HCT116 (cell line): ENCODE data around the gene RGS7. TPM values are rescaled to one million over a fixed set of nuclear protein-coding genes. Genes with fewer than 3 reads are reported as not detected.

Experiments used
- ATAC-seq: fragments of 200-7000 bp; cut with Tn5 transposase; 2 replicates; pipeline ENCODE4 v1.9.1; 2020; ENCODE audit warnings: mild to moderate bottlenecking, moderate library complexity
- BruUV-seq: library from RNA; stranded (reverse); fragments of 400-500 nt; replicated peaks from 2 replicates; lab custom pipeline; 2021; lab: Mats Ljungman, UMichigan
- CTCF ChIA-PET: fragments of 300-600 bp; sonication (Branson Sonifier 250); formaldehyde crosslinking; loops from one replicate; lab custom pipeline; 2021; ENCODE audit warnings: antibody characterized with exemption; lab: Charles Lee
- POLR2A ChIA-PET: fragments of 300-600, 350-600 bp; sonication (Branson Sonifier 250); formaldehyde crosslinking; loops from one replicate; lab custom pipeline; 2021; ENCODE audit warnings: antibody characterized with exemption; lab: Charles Lee
- RAD21 ChIA-PET, 2 experiments: fragments of 300-600 bp; sonication (Branson Sonifier 250); formaldehyde crosslinking; loops; one replicate each; lab custom pipeline; 2023; ENCODE audit warnings: low total read pairs in 2 of 2; ENCODE audit not compliant: uncharacterized antibody in 2 of 2, unreplicated experiment in 2 of 2, low non-redundant PET in 1 of 2; lab: Charles Lee
- DNase-seq: peaks from one replicate; pipeline ENCODE4 v3.0.0-alpha.2; 2010; ENCODE audit warnings: low read depth, low spot score
- H2AFZ ChIP-seq: fragments of 200-600 bp; shearing (Covaris generic), sonication (generic); 2 replicates; pipeline ENCODE4 v1.6.1; 2017; ENCODE audit warnings: low read depth, mixed run types, mixed read lengths, antibody characterized with exemption, low read length; ENCODE audit not compliant: poor library complexity, severe bottlenecking
- H3K27ac ChIP-seq: 2 replicates; pipeline ENCODE4 v1.5.1; 2012; ENCODE audit warnings: low read depth, low read length
- H3K27me3 ChIP-seq: fragments of 200-600 bp; sonication (generic); 2 replicates; pipeline ENCODE4 v1.6.1; 2016; ENCODE audit warnings: mixed run types, low read length, mixed read lengths; ENCODE audit not compliant: insufficient read depth
- H3K36me3 ChIP-seq, 2 experiments: fragments of 200-500 bp in 1 of 2; fragments of 200-600 bp in 1 of 2; sonication (Bioruptor generic) in 1 of 2; sonication (generic) in 1 of 2; 2 replicates each; pipeline versions ENCODE4 v1.5.1 to v1.6.1; 2014 to 2016; ENCODE audit warnings: low read length in 2 of 2, inconsistent platforms in 1 of 2, mixed read lengths in 1 of 2, mixed run types in 1 of 2; ENCODE audit not compliant: insufficient read depth in 2 of 2, control insufficient read depth in 1 of 2
- H3K4me1 ChIP-seq, 2 experiments: fragments of 200-600 bp in 1 of 2; sonication (generic) in 1 of 2; 2 replicates each; pipeline versions ENCODE4 v1.5.1 to v1.6.1; 2012 to 2017; ENCODE audit warnings: low read length in 2 of 2, inconsistent platforms in 1 of 2, mild to moderate bottlenecking in 1 of 2, mixed read lengths in 1 of 2, mixed run types in 1 of 2, moderate library complexity in 1 of 2; ENCODE audit not compliant: insufficient read depth in 2 of 2, control insufficient read depth in 1 of 2
- H3K4me2 ChIP-seq: fragments of 200-600 bp; sonication (generic); 2 replicates; pipeline ENCODE4 v1.6.1; 2017; ENCODE audit warnings: mixed run types, low read length, mixed read lengths
- H3K4me3 ChIP-seq, 2 experiments: fragments of 200-600 bp in 1 of 2; sonication (generic) in 1 of 2; replicated peaks in 1 of 2; 2 replicates each; pipeline ENCODE4 v1.5.1; 2011 to 2016; ENCODE audit warnings: low read length in 2 of 2, control low read depth in 1 of 2, low read depth in 1 of 2, mild to moderate bottlenecking in 1 of 2, mixed read lengths in 1 of 2, mixed run types in 1 of 2
- H3K79me2 ChIP-seq: fragments of 200-600 bp; sonication (generic); 2 replicates; pipeline ENCODE4 v1.6.1; 2017; ENCODE audit warnings: mild to moderate bottlenecking, mixed run types, low read length, moderate library complexity, mixed read lengths; ENCODE audit not compliant: insufficient read depth
- H3K9ac ChIP-seq: fragments of 200-600 bp; sonication (generic); 2 replicates; pipeline ENCODE4 v1.6.1; 2016; ENCODE audit warnings: low read length, mixed read lengths
- H3K9me2 ChIP-seq: fragments of 200-600 bp; sonication (generic), shearing (Covaris generic); 2 replicates; pipeline ENCODE4 v1.6.1; 2017; ENCODE audit warnings: mixed run types, mild to moderate bottlenecking, moderate library complexity; ENCODE audit not compliant: insufficient read depth
- H3K9me3 ChIP-seq, 2 experiments: fragments of 200-500 bp in 1 of 2; fragments of 200-600 bp in 1 of 2; sonication (Bioruptor generic) in 1 of 2; sonication (generic) in 1 of 2; 2 replicates each; pipeline ENCODE4 v1.6.1; 2014 to 2017; ENCODE audit warnings: low read length in 2 of 2, mixed read lengths in 2 of 2, inconsistent platforms in 1 of 2, low read depth in 1 of 2, mild to moderate bottlenecking in 1 of 2, mixed run types in 1 of 2, moderate library complexity in 1 of 2; ENCODE audit not compliant: control insufficient read depth in 1 of 2, insufficient read depth in 1 of 2
- H4K20me1 ChIP-seq: fragments of 200-600 bp; sonication (generic), shearing (Covaris generic); 2 replicates; pipeline ENCODE4 v1.6.1; 2017; ENCODE audit warnings: mixed run types, mild to moderate bottlenecking, moderate library complexity; ENCODE audit not compliant: insufficient read depth
- ATF3 ChIP-seq: IDR thresholded peaks from 2 replicates; pipeline ENCODE4 v1.6.1; 2012
- CBX3 ChIP-seq: IDR thresholded peaks from 2 replicates; pipeline ENCODE4 v1.6.1; 2012; ENCODE audit warnings: low read depth
- CEBPB ChIP-seq: IDR thresholded peaks from 2 replicates; pipeline ENCODE4 v1.6.1; 2012; ENCODE audit warnings: low read depth
- CTCF ChIP-seq, 3 experiments: fragments of 200-600 bp in 1 of 3; sonication (generic) in 1 of 3; IDR thresholded peaks in 2 of 3; conservative IDR thresholded peaks in 1 of 3; 2 replicates each; pipeline ENCODE4 v1.5.1; 2012 to 2017; ENCODE audit warnings: low read depth in 2 of 3, low read length in 2 of 3, antibody characterized with exemption in 1 of 3, borderline replicate concordance in 1 of 3, control low read depth in 1 of 3, mild to moderate bottlenecking in 1 of 3, mixed read lengths in 1 of 3, mixed run types in 1 of 3, moderate library complexity in 1 of 3; ENCODE audit not compliant: insufficient read depth in 1 of 3
- EGR1 ChIP-seq: IDR thresholded peaks from 2 replicates; pipeline ENCODE4 v1.6.1; 2012; ENCODE audit warnings: low read depth
- ELF1 ChIP-seq: IDR thresholded peaks from 2 replicates; pipeline ENCODE4 v1.6.1; 2012; ENCODE audit warnings: low read depth, borderline replicate concordance
- EZH2 ChIP-seq: fragments of 200-600 bp; sonication (generic); IDR thresholded peaks from 2 replicates; pipeline ENCODE4 v1.6.1; 2017; ENCODE audit warnings: antibody characterized with exemption, mixed run types
- EZH2phosphoT487 ChIP-seq: fragments of 200-600 bp; IDR thresholded peaks from 2 replicates; pipeline ENCODE4 v1.6.1; 2018; ENCODE audit warnings: antibody characterized with exemption, borderline replicate concordance
- FOSL1 ChIP-seq: IDR thresholded peaks from 2 replicates; pipeline ENCODE4 v1.6.1; 2012; ENCODE audit warnings: low read depth
- JUND ChIP-seq: IDR thresholded peaks from 2 replicates; pipeline ENCODE4 v1.6.1; 2012
- MAX ChIP-seq: IDR thresholded peaks from 2 replicates; pipeline ENCODE4 v1.6.1; 2012
- POLR2AphosphoS5 ChIP-seq: IDR thresholded peaks from 2 replicates; pipeline ENCODE4 v1.6.1; 2011; ENCODE audit warnings: mild to moderate bottlenecking, low read depth, low read length, moderate library complexity
- SIN3A ChIP-seq: IDR thresholded peaks from 2 replicates; pipeline ENCODE4 v1.6.1; 2012; ENCODE audit warnings: low read depth
- SRF ChIP-seq: IDR thresholded peaks from 2 replicates; pipeline ENCODE4 v1.6.1; 2012; ENCODE audit warnings: low read depth
- YY1 ChIP-seq: IDR thresholded peaks from 2 replicates; pipeline ENCODE4 v1.6.1; 2011; ENCODE audit warnings: low read length, low read depth, moderate library complexity, mild to moderate bottlenecking; ENCODE audit not compliant: insufficient replicate concordance; ENCODE audit errors: extremely low read depth
- ZBTB33 ChIP-seq: IDR thresholded peaks from 2 replicates; pipeline ENCODE4 v1.6.1; 2011; ENCODE audit warnings: mild to moderate bottlenecking, low read length, moderate library complexity; ENCODE audit not compliant: insufficient replicate concordance; ENCODE audit errors: extremely low read depth
- ZFX ChIP-seq: fragments of 450-650 bp; IDR thresholded peaks from 2 replicates; pipeline ENCODE4 v1.6.1; 2017
- ZNF274 ChIP-seq: fragments of 200-500 bp; sonication (Bioruptor generic); IDR thresholded peaks from 2 replicates; pipeline ENCODE4 v1.6.1; 2014; ENCODE audit warnings: mild to moderate bottlenecking, low read depth, low read length, inconsistent platforms
- intact Hi-C: fragments of 100-400 bp; cut with micrococcal nuclease; formaldehyde crosslinking; loops from 2 replicates; pipeline ENCODE4 v1.10.0; 2022
- total RNA-seq: library from RNA; stranded (reverse); gene quantifications from one replicate; pipeline ENCODE4 v1.2.1, GENCODE V29; 2021; ENCODE audit not compliant: unreplicated experiment

Gene RGS7
- total RNA-seq, 1 experiment from 2014 or later = not detected

GRCh38 chr1:241308011-241308410 is 49.0 kb downstream of the RGS7 start:
- RAD21 ChIA-PET = no interaction called here
- POLR2A ChIA-PET = no interaction called here
- Histone ChIP-seq H3K9me2 (no peaks in the 10 kb centered on the region), H3K27ac (no peak overlapping the region), H2AFZ (no peak overlapping the region), H3K79me2 (no peaks in the 10 kb centered on the region), H3K4me2 (no peak overlapping the region), H3K4me1 (no peaks in the 10 kb centered on the region), H3K9ac (no peak overlapping the region), H3K36me3 (no peaks in the 10 kb centered on the region), H3K27me3 (no peaks in the 10 kb centered on the region), H3K9me3 (peaks cover 0 to 7% of the 10 kb centered on the region in 2 experiments; a peak in 3 of 4 replicates), H4K20me1 (no peaks in the 10 kb centered on the region), H3K4me3 (no peak overlapping the region)
- intact Hi-C loops = no loop called here
- BruUV-seq = no TSS peak
- CTCF ChIA-PET = no interaction called here
- DNase-seq = no peak
- no peak for ATAC-seq
- TF ChIP-seq ATF3 = no peak
- TF ChIP-seq ELF1 = no peak
- TF ChIP-seq MAX = no peak
- TF ChIP-seq EZH2 = no peak
- no peak for TF ChIP-seq POLR2AphosphoS5

GRCh38 chr1:241306125-241306790 is 50.7 kb downstream of the RGS7 start:
- H3K9ac ChIP-seq = no peak overlapping the region
- H3K9me3 ChIP-seq = peaks cover 0 to 7% of the 10 kb centered on the region in 2 experiments; a peak in 3 of 4 replicates
- ChIA-PET RAD21 (interaction anchor here in 1 of 2 experiments (0.6 kb wide), 1 partner anchor 339 kb away, joined by 3 read pairs; no protein-coding TSS in a partner anchor), CTCF (no interaction called here), POLR2A (no interaction called here)
- intact Hi-C loops = no loop called here
- H3K9me2 ChIP-seq = no peaks in the 10 kb centered on the region
- DNase-seq (no peak), ATAC-seq (no peak)
- no peak overlapping the region for H3K27ac ChIP-seq
- H3K27me3 ChIP-seq = no peaks in the 10 kb centered on the region
- H2AFZ ChIP-seq = no peak overlapping the region
- no peak overlapping the region for H3K4me2 ChIP-seq
- no peaks in the 10 kb centered on the region for H3K36me3 ChIP-seq
- H3K4me3 ChIP-seq = no peak overlapping the region
- H4K20me1 ChIP-seq = no peaks in the 10 kb centered on the region
- H3K4me1 ChIP-seq = no peaks in the 10 kb centered on the region
- BruUV-seq = no TSS peak
- H3K79me2 ChIP-seq = no peaks in the 10 kb centered on the region
- no peak for TF ChIP-seq CBX3
- TF ChIP-seq SRF = no peak
- no peak for TF ChIP-seq ZNF274
- TF ChIP-seq ZFX = no peak
- no peak for TF ChIP-seq ZBTB33
- no peak for TF ChIP-seq SIN3A
- no peak for TF ChIP-seq CEBPB
- no peak for TF ChIP-seq EGR1
- no peak for TF ChIP-seq CTCF (IDR thresholded peaks at IDR 0.05 in 2 of 3, conservative IDR thresholded peaks at IDR 0.05 in 1 of 3; ENCODE audit: borderline replicate concordance in 1 of 3, insufficient read depth in 1 of 3, low read depth in 2 of 3, low read length in 2 of 3)
- TF ChIP-seq JUND = no peak
- no peak for TF ChIP-seq FOSL1
- no peak for TF ChIP-seq YY1
- no peak for TF ChIP-seq EZH2phosphoT487
- TF ChIP-seq EZH2 = no peak
